Glutamatergic neuron (in vitro differentiated cells): ENCODE data around the gene MRTFA. TPM values are rescaled to one million over a fixed set of nuclear protein-coding genes. Genes with fewer than 3 reads are reported as not detected.

ENCODE experiments used
- DNase-seq: peaks from one replicate; pipeline ENCODE4 v3.0.0; 2022
- H3K27ac Mint-ChIP-seq: one replicate; pipeline ENCODE4 v1.8.0; 2020; ENCODE audit warnings: mild to moderate bottlenecking, mixed read lengths, inconsistent platforms; ENCODE audit not compliant: unreplicated experiment
- H3K27me3 Mint-ChIP-seq: one replicate; pipeline ENCODE4 v1.8.0; 2020; ENCODE audit warnings: mild to moderate bottlenecking, moderate library complexity, mixed read lengths, inconsistent platforms; ENCODE audit not compliant: unreplicated experiment
- H3K36me3 Mint-ChIP-seq: one replicate; pipeline ENCODE4 v1.8.0; 2020; ENCODE audit warnings: mild to moderate bottlenecking, mixed read lengths, inconsistent platforms; ENCODE audit not compliant: unreplicated experiment
- H3K4me1 Mint-ChIP-seq: one replicate; pipeline ENCODE4 v1.8.0; 2020; ENCODE audit warnings: mild to moderate bottlenecking, low read depth, mixed read lengths, inconsistent platforms; ENCODE audit not compliant: unreplicated experiment
- H3K4me3 Mint-ChIP-seq: one replicate; pipeline ENCODE4 v1.8.0; 2020; ENCODE audit warnings: mild to moderate bottlenecking, mixed read lengths, inconsistent platforms; ENCODE audit not compliant: unreplicated experiment
- H3K9me3 Mint-ChIP-seq: one replicate; pipeline ENCODE4 v1.8.0; 2020; ENCODE audit warnings: mild to moderate bottlenecking, moderate library complexity, mixed read lengths, inconsistent platforms; ENCODE audit not compliant: unreplicated experiment
- CTCF ChIP-seq: fragments of 200-600 bp; sonication (generic); IDR thresholded peaks from one replicate; pipeline ENCODE4 v1.5.0; 2021; ENCODE audit not compliant: partially characterized antibody, unreplicated experiment
- total RNA-seq: library from RNA; stranded (reverse); fragmentation: NEBNext Ultra II Directional; extraction: Animal tissue kit (Norgen Biotek cat#: 25700); gene quantifications from one replicate; pipeline ENCODE4 v1.2.1, GENCODE V29; 2021; ENCODE audit not compliant: unreplicated experiment

Gene MRTFA
- total RNA-seq, 1 donor from 2014 or later, result 91.7 TPM

DNA sequence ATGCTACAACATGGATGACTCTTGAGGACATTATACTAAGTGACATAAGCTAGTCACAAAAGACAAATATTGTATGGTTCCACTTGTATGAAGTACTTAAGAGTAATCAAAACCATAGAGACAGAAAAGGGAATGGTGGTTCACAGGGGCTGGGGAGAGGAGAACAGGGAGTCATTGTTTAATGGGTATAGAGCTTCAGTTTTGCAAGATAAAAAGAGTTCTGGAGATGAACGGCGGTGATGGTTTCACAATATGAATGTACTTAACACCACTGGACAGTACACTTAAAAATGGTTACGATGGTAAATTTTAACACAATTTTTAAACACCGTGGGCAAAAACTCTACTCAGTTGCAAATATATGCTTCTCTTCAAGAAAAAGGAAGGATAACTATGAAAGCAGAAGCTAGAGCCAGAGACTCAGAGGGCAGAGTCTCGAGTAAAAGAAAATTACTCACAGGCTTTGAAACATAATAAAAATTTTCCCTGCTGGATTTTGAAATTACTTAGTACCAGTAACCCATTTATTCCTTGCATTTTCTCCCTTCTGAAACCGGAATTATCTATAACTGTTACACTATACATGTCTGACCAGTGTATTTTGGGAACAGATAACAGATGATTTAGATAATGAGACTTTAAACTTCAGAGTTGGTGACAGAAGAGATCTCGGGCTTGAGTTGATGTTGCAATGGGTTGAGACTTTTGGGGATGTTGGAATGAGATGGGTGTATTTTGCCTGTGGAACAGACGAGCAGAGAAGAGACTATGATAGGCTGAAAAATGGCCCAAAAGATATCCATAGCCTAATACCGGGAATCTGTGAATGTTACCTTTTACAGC, 15.0 kb downstream of the MRTFA start:
- Mint-ChIP-seq H3K27ac (no peak overlapping the region), H3K36me3 (peaks cover 18% of the 10 kb centered on the region)

DNA sequence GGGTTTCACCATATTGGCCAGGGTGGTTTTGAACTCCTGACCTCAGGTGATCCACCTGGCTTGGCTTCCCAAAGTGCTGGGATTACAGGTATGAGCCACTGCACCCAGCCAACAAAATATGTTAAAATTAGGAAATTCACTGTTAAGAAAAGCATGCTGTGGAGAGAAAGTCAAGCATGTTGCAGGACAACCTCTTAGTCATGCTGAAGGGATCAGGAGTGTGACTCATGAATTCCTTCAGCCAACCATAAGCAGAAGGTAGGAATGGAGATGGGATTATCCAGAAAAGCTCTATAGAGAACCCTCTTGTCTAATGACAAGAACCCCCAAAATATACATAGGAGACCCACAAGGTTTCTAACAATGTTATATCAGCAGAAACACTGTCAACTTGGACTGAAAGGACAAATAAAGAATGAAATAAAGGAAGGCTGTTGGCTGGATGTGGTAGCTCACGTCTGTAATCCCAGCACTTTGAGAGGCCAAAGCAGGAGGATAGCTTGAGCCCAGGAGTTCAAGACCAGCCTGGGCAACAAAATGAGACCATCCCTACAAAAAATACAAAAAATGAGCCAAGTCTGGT, 16.0 kb downstream of the MRTFA start:
- no peak for TF ChIP-seq CTCF
- H3K4me3 Mint-ChIP-seq, result no peak overlapping the region
- H3K27me3 Mint-ChIP-seq, result no peaks in the 10 kb centered on the region
- no peak overlapping the region for H3K27ac Mint-ChIP-seq
- peaks cover 2% of the 10 kb centered on the region for H3K4me1 Mint-ChIP-seq
- H3K36me3 Mint-ChIP-seq, result peaks cover 18% of the 10 kb centered on the region
- H3K9me3 Mint-ChIP-seq, result peaks cover 6% of the 10 kb centered on the region
- no peak for DNase-seq

More for the DNA sequence above, 15.0 kb downstream of the MRTFA start:
- no peaks in the 10 kb centered on the region for H3K27me3 Mint-ChIP-seq
- TF ChIP-seq CTCF, result no peak
- H3K9me3 Mint-ChIP-seq, result peaks cover 6% of the 10 kb centered on the region
- no peak overlapping the region for H3K4me3 Mint-ChIP-seq
- H3K4me1 Mint-ChIP-seq, result no peaks in the 10 kb centered on the region
- DNase-seq, result no peak

DNA sequence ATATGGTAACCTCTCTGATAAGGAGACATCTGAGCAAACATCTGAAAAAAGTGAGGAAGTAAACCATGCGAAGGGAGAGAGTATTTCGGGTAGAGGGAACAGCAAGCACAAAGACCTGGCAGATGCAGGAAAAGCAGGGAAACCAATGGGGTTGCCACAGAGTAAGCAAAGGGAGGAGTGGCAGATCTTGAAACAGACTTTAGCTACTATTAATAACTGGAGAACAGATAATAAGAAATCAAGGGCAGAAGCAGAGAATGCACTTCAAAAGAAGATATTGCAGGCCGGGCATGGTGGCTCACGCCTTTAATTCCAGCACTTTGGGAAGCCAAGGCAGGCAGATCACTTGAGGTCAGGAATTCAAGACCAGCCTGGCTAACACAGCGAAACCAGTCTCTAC, 18.1 kb downstream of the MRTFA start:
- Mint-ChIP-seq H3K4me3 (no peak overlapping the region), H3K36me3 (peaks cover 18% of the 10 kb centered on the region), H3K27ac (no peak overlapping the region), H3K27me3 (no peaks in the 10 kb centered on the region), H3K4me1 (peaks cover 2% of the 10 kb centered on the region), H3K9me3 (peaks cover 6% of the 10 kb centered on the region)
- no peak for TF ChIP-seq CTCF
- DNase-seq, result no peak

- no peaks in the 10 kb centered on the region for H3K27me3 Mint-ChIP-seq
- peaks cover 9% of the 10 kb centered on the region for H3K36me3 Mint-ChIP-seq
- H3K4me3 Mint-ChIP-seq, result no peak overlapping the region
- peaks cover 2% of the 10 kb centered on the region for H3K4me1 Mint-ChIP-seq
- no peak overlapping the region for H3K27ac Mint-ChIP-seq
- no peak for DNase-seq
- no peak for TF ChIP-seq CTCF
- H3K9me3 Mint-ChIP-seq, result peaks cover 5% of the 10 kb centered on the region
These were observed 19.9 kb downstream of the MRTFA start for GRCh38 chr22:40616578-40616977.

- DNase-seq, result no peak
- Mint-ChIP-seq H3K9me3 (no peaks in the 10 kb centered on the region), H3K27ac (no peak overlapping the region), H3K36me3 (no peaks in the 10 kb centered on the region), H3K4me3 (no peak overlapping the region), H3K4me1 (peaks cover 2% of the 10 kb centered on the region), H3K27me3 (no peaks in the 10 kb centered on the region)
- TF ChIP-seq CTCF, result no peak
These were observed 23.5 kb downstream of the MRTFA start for GRCh38 chr22:40613067-40613466.
